Fibroblast of lung (primary cell): ENCODE results near the gene MGAT5. TPM values are rescaled to one million over a fixed set of nuclear protein-coding genes. Genes with fewer than 3 reads are reported as not detected.

Experiments
- DNase-seq, 2 donors: peaks; one replicate each; pipeline versions ENCODE4 v3.0.0 to v3.0.0-alpha.2; 2010; ENCODE audit warnings: low read depth in 2 of 2
- H2AFZ ChIP-seq: 2 replicates; pipeline ENCODE4 v1.5.1; 2012; ENCODE audit warnings: low read length, control low read depth, inconsistent platforms
- H3K27ac ChIP-seq: 2 replicates; pipeline ENCODE4 v1.5.1; 2011; ENCODE audit warnings: low read length, control low read depth; ENCODE audit not compliant: insufficient read depth
- H3K27me3 ChIP-seq: 2 replicates; pipeline ENCODE4 v1.5.1; 2011; ENCODE audit warnings: mild to moderate bottlenecking, low read length; ENCODE audit not compliant: control insufficient read depth, insufficient read depth
- H3K36me3 ChIP-seq: 2 replicates; pipeline ENCODE4 v1.5.1; 2011; ENCODE audit warnings: low read length; ENCODE audit not compliant: control insufficient read depth, insufficient read depth
- H3K4me1 ChIP-seq: 2 replicates; pipeline ENCODE4 v1.5.1; 2011; ENCODE audit warnings: low read length; ENCODE audit not compliant: control insufficient read depth, insufficient read depth; ENCODE audit errors: extremely low read depth
- H3K4me2 ChIP-seq: 2 replicates; pipeline ENCODE4 v1.5.1; 2011; ENCODE audit warnings: low read length, control low read depth; ENCODE audit not compliant: insufficient read depth; ENCODE audit errors: extremely low read depth
- H3K4me3 ChIP-seq, 4 experiments: fragments of 200-600 bp in 1 of 4; sonication (generic) in 1 of 4; replicated peaks in 1 of 4; 2 replicates each; pipeline ENCODE4 v1.5.1; 2011 to 2016; ENCODE audit warnings: low read length in 4 of 4, low read depth in 3 of 4, mild to moderate bottlenecking in 3 of 4, control low read depth in 2 of 4, inconsistent platforms in 1 of 4, mixed read lengths in 1 of 4; ENCODE audit not compliant: insufficient read depth in 1 of 4; ENCODE audit errors: control extremely low read depth in 1 of 4
- H3K79me2 ChIP-seq: 2 replicates; pipeline ENCODE4 v1.5.1; 2012; ENCODE audit warnings: mild to moderate bottlenecking, low read length, inconsistent platforms; ENCODE audit not compliant: control insufficient read depth, insufficient read depth
- H3K9ac ChIP-seq: 2 replicates; pipeline ENCODE4 v1.5.1; 2011; ENCODE audit warnings: mild to moderate bottlenecking, low read length, control low read depth; ENCODE audit not compliant: insufficient read depth
- H3K9me3 ChIP-seq: 2 replicates; pipeline ENCODE4 v1.5.1; 2012; ENCODE audit warnings: low read depth, low read length; ENCODE audit not compliant: control insufficient read depth, insufficient read depth
- H4K20me1 ChIP-seq: 2 replicates; pipeline ENCODE4 v1.5.1; 2011; ENCODE audit warnings: low read length; ENCODE audit not compliant: control insufficient read depth, insufficient read depth; ENCODE audit errors: extremely low read depth
- EZH2 ChIP-seq: IDR thresholded peaks from 2 replicates; pipeline ENCODE4 v1.5.1; 2012; ENCODE audit warnings: low read length, control low read depth, mild to moderate bottlenecking; ENCODE audit errors: missing control alignments
- polyA plus RNA-seq, 2 donors: library from polyadenylated mRNA; depleted of rRNA in 1 of 2; stranded (reverse) in 1 of 2; unstranded in 1 of 2; fragments of >200 nt; gene quantifications; 2 replicates each; pipeline ENCODE4 v1.2.1, GENCODE V29; 2011 to 2012; ENCODE audit warnings: missing spikeins in 1 of 2
- total RNA-seq: library from RNA; depleted of rRNA; stranded (reverse); fragments of >200 nt; gene quantifications from 2 replicates; pipeline ENCODE4 v1.2.1, GENCODE V29; 2014
- TF ChIP-seq, protein P1 (sequence below), 2 donors: IDR thresholded peaks in 1 of 2; conservative IDR thresholded peaks in 1 of 2; 1 replicate in 1 of 2; 2 replicates in 1 of 2; pipeline ENCODE4 v1.5.1; 2011 to 2012; ENCODE audit warnings: low read length in 2 of 2, control low read depth in 1 of 2, inconsistent platforms in 1 of 2, low read depth in 1 of 2, mild to moderate bottlenecking in 1 of 2

MGAT5 gene
- total and polyA plus RNA-seq, 2 donors (not counting 1 experiment from before 2014, with no cell fraction given) = 270 to 301 TPM

DNA sequence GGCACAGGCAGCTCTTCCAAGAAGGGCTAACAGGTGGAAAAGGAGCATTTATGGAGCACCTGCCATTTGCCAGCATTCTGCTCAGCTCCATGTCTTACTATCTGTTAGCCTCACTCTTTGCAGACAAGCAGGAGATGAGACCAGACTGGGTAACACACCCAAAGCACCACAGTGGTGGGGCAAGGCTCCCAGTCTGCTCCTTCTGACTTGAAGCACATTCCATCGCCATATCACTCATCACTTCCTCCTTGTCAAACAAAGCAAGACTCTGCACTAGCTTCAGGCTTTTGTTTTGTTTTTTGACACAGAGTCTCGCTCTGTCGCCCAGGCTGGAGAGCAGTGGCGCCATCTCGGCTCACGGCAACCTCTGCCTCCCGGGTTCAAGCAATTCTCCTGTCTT is 182.8 kb downstream of the MGAT5 start:
- peaks cover 5% of the 10 kb centered on the region for H3K36me3 ChIP-seq
- H4K20me1 ChIP-seq = no peaks in the 10 kb centered on the region
- no peak overlapping the region for H3K4me3 ChIP-seq
- no peak overlapping the region for H2AFZ ChIP-seq
- no peaks in the 10 kb centered on the region for H3K9me3 ChIP-seq
- H3K79me2 ChIP-seq = no peaks in the 10 kb centered on the region
- H3K27me3 ChIP-seq = no peaks in the 10 kb centered on the region
- no peak overlapping the region for H3K4me2 ChIP-seq
- no peak for DNase-seq
- no peak overlapping the region for H3K9ac ChIP-seq
- TF ChIP-seq EZH2 = no peak
- TF ChIP-seq, protein P1, sequence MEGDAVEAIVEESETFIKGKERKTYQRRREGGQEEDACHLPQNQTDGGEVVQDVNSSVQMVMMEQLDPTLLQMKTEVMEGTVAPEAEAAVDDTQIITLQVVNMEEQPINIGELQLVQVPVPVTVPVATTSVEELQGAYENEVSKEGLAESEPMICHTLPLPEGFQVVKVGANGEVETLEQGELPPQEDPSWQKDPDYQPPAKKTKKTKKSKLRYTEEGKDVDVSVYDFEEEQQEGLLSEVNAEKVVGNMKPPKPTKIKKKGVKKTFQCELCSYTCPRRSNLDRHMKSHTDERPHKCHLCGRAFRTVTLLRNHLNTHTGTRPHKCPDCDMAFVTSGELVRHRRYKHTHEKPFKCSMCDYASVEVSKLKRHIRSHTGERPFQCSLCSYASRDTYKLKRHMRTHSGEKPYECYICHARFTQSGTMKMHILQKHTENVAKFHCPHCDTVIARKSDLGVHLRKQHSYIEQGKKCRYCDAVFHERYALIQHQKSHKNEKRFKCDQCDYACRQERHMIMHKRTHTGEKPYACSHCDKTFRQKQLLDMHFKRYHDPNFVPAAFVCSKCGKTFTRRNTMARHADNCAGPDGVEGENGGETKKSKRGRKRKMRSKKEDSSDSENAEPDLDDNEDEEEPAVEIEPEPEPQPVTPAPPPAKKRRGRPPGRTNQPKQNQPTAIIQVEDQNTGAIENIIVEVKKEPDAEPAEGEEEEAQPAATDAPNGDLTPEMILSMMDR (conservative IDR thresholded peaks at IDR 0.05 in 1 of 2, IDR thresholded peaks at IDR 0.05 in 1 of 2; ENCODE audit: low read depth in 1 of 2, low read length in 2 of 2) = no peak
- no peak overlapping the region for H3K27ac ChIP-seq
- peaks cover 6% of the 10 kb centered on the region for H3K4me1 ChIP-seq

DNA sequence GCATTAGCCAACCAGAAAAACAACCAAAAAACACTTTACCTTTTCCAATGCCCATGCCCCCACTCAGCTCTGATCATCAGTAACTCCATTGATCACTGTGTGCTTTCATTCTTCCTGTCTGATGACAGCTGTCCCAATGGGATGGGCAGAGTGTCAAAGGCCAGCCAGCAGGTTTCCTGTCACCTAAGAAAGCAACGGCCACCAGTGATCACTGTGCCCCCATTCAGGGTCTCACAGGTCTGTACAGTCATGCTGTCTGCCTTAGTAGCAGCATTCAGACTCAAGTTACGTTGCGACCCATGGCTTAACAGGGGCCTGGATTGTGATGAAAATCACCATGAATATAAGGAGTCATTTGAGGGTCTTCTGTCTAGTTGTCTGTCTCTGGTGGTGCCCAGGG is 184.5 kb downstream of the MGAT5 start:
- Histone ChIP-seq H2AFZ (no peak overlapping the region), H3K27me3 (no peaks in the 10 kb centered on the region), H3K27ac (no peak overlapping the region), H4K20me1 (no peaks in the 10 kb centered on the region), H3K4me3 (no peak overlapping the region), H3K4me2 (no peak overlapping the region), H3K79me2 (no peaks in the 10 kb centered on the region), H3K9me3 (no peaks in the 10 kb centered on the region), H3K36me3 (peaks cover 4% of the 10 kb centered on the region), H3K4me1 (no peaks in the 10 kb centered on the region), H3K9ac (no peak overlapping the region)
- DNase-seq = no peak
- TF ChIP-seq EZH2 = no peak
- TF ChIP-seq, protein P1 (conservative IDR thresholded peaks at IDR 0.05 in 1 of 2, IDR thresholded peaks at IDR 0.05 in 1 of 2; ENCODE audit: low read depth in 1 of 2, low read length in 2 of 2) = no peak

DNA sequence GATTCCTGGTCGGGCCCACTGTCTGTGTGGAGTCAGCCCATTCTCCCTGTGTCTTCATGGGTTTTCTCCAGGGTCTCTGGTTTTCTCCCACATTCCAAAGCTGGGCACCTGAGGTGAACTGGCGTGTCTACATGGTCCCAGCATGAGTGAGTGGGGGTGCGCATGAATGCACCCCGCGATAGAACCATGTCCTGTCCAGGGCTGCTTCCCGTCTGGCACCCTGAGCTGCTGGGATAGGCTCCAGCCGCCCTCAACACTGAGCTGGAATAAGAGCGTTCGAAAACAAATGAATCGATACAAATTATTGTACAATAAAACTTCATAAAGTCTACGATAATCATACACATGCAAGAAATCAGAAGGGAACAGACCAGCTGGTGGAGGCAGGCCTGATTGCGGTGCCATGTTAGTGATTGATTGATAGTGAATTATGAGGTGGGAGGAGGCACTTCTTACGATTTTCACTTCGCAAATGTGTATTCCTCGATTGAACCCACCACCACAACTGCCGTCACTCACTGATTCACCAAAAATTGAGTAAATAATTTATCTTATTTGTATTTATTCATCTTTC is 186.6 kb downstream of the MGAT5 start:
- Histone ChIP-seq H3K79me2 (no peaks in the 10 kb centered on the region), H3K4me3 (no peak overlapping the region), H3K36me3 (peaks cover 5% of the 10 kb centered on the region), H3K27me3 (no peaks in the 10 kb centered on the region), H3K9ac (no peak overlapping the region), H3K9me3 (no peaks in the 10 kb centered on the region), H2AFZ (no peak overlapping the region), H3K4me2 (no peak overlapping the region), H4K20me1 (no peaks in the 10 kb centered on the region), H3K27ac (no peak overlapping the region), H3K4me1 (peaks cover under 1% of the 10 kb centered on the region)
- no peak for TF ChIP-seq EZH2
- TF ChIP-seq, protein P1 (conservative IDR thresholded peaks at IDR 0.05 in 1 of 2, IDR thresholded peaks at IDR 0.05 in 1 of 2; ENCODE audit: low read depth in 1 of 2, low read length in 2 of 2) = no peak
- no peak for DNase-seq
